Vagina (tissue), 2 donors: ENCODE measurements around the gene RABEP2. TPM values are rescaled to one million over a fixed set of nuclear protein-coding genes. Genes with fewer than 3 reads are reported as not detected.

Experiments used
- DNase-seq, 2 donors: peaks; one replicate each; pipeline ENCODE4 v3.0.0-alpha.2; 2017; ENCODE audit errors: extremely low spot score in 2 of 2
- H3K27ac ChIP-seq: fragments of 200-600 bp; sonication (generic); one replicate; pipeline ENCODE4 v1.5.1; 2019
- H3K27me3 ChIP-seq: fragments of 200-600 bp; sonication (generic); one replicate; pipeline ENCODE4 v1.5.1; 2019
- H3K36me3 ChIP-seq, 2 donors: fragments of 200-600 bp; sonication (generic); one replicate each; pipeline ENCODE4 v1.5.1; 2017 to 2019
- H3K4me1 ChIP-seq: fragments of 200-600 bp; sonication (generic); one replicate; pipeline ENCODE4 v1.5.1; 2019
- H3K4me3 ChIP-seq, 2 donors: fragments of 200-600 bp; sonication (generic); 1 replicate in 1 of 2; 2 replicates in 1 of 2; pipeline ENCODE4 v1.5.1; 2016 to 2019
- H3K9me3 ChIP-seq: fragments of 200-600 bp; sonication (generic); one replicate; pipeline ENCODE4 v1.5.1; 2019
- CTCF ChIP-seq, 3 experiments: fragments of 450-650 bp in 2 of 3; fragments of 200-600 bp in 1 of 3; sonication (generic) in 1 of 3; IDR thresholded peaks; one replicate each; pipeline ENCODE4 v1.5.1; 2017 to 2019; ENCODE audit warnings: antibody characterized with exemption in 3 of 3, mild to moderate bottlenecking in 2 of 3, moderate library complexity in 2 of 3
- POLR2A ChIP-seq, 2 donors: fragments of 450-650 bp; IDR thresholded peaks; one replicate each; pipeline ENCODE4 v1.6.1; 2017; ENCODE audit warnings: antibody characterized with exemption in 2 of 2, mild to moderate bottlenecking in 2 of 2, moderate library complexity in 2 of 2
- POLR2AphosphoS5 ChIP-seq, 2 donors: sonication (generic); formaldehyde crosslinking; IDR thresholded peaks; one replicate each; pipeline ENCODE4 v1.9.0; 2017; ENCODE audit warnings: antibody characterized with exemption in 2 of 2, mild to moderate bottlenecking in 2 of 2, low read depth in 1 of 2; ENCODE audit not compliant: insufficient read depth in 1 of 2
- intact Hi-C: fragments of 100-400 bp; cut with DNase I; formaldehyde crosslinking; loops from one replicate; pipeline ENCODE4 v1.15.1; 2023
- total RNA-seq: library from RNA; depleted of rRNA; stranded (reverse); fragments of >200 nt; gene quantifications from one replicate; pipeline ENCODE4 v1.2.3, GENCODE V29; 2016

The RABEP2 gene
- total RNA-seq, 1 donor from 2014 or later, result 44.7 TPM

GRCh38 chr16:28918698-28919097 lies 6.3 kb downstream of the RABEP2 start:
- intact Hi-C loops, result no loop called here
- Histone ChIP-seq H3K9me3 (no peaks in the 10 kb centered on the region), H3K36me3 (peaks cover 0 to 25% of the 10 kb centered on the region in 2 donors), H3K4me3 (no peak overlapping the region), H3K27me3 (no peaks in the 10 kb centered on the region), H3K27ac (no peak overlapping the region), H3K4me1 (peaks cover 2% of the 10 kb centered on the region)
- TF ChIP-seq CTCF (IDR thresholded peaks at IDR 0.05) (no peak), POLR2A (IDR thresholded peaks at IDR 0.05) (no peak), POLR2AphosphoS5 (IDR thresholded peaks at IDR 0.05; ENCODE audit: insufficient read depth in 1 of 2, low read depth in 1 of 2) (no peak)
- no peak for DNase-seq

- Histone ChIP-seq H3K27ac (no peak overlapping the region), H3K4me1 (no peaks in the 10 kb centered on the region), H3K4me3 (no peak overlapping the region), H3K27me3 (no peaks in the 10 kb centered on the region), H3K36me3 (peaks cover 0 to 25% of the 10 kb centered on the region in 2 donors), H3K9me3 (no peaks in the 10 kb centered on the region)
- DNase-seq, result no peak
- TF ChIP-seq POLR2AphosphoS5 (IDR thresholded peaks at IDR 0.05; ENCODE audit: insufficient read depth in 1 of 2, low read depth in 1 of 2) (no peak), CTCF (IDR thresholded peaks at IDR 0.05) (no peak), POLR2A (IDR thresholded peaks at IDR 0.05) (no peak)
- intact Hi-C loops, result no loop called here
Measured at GRCh38 chr16:28917095-28917494, 7.9 kb downstream of the RABEP2 start.

GRCh38 chr16:28915181-28915580 lies 9.9 kb downstream of the RABEP2 start:
- no peak for DNase-seq
- intact Hi-C loops, result no loop called here
- peaks cover 0 to 34% of the 10 kb centered on the region in 2 donors for H3K36me3 ChIP-seq
- H3K4me1 ChIP-seq, result no peaks in the 10 kb centered on the region
- H3K9me3 ChIP-seq, result no peaks in the 10 kb centered on the region
- H3K4me3 ChIP-seq, result no peak overlapping the region
- no peaks in the 10 kb centered on the region for H3K27me3 ChIP-seq
- no peak overlapping the region for H3K27ac ChIP-seq
- no peak for TF ChIP-seq POLR2AphosphoS5 (IDR thresholded peaks at IDR 0.05; ENCODE audit: insufficient read depth in 1 of 2, low read depth in 1 of 2)
- no peak for TF ChIP-seq POLR2A (IDR thresholded peaks at IDR 0.05)
- TF ChIP-seq CTCF (IDR thresholded peaks at IDR 0.05), result no peak

GRCh38 chr16:28913946-28914724 lies 10.9 kb downstream of the RABEP2 start:
- intact Hi-C loops, result no loop called here
- Histone ChIP-seq H3K27ac (no peak overlapping the region), H3K4me3 (no peak overlapping the region), H3K9me3 (no peaks in the 10 kb centered on the region), H3K36me3 (peaks cover 0 to 30% of the 10 kb centered on the region in 2 donors), H3K27me3 (no peaks in the 10 kb centered on the region), H3K4me1 (no peaks in the 10 kb centered on the region)
- DNase-seq, result no peak
- TF ChIP-seq POLR2AphosphoS5 (IDR thresholded peaks at IDR 0.05; ENCODE audit: insufficient read depth in 1 of 2, low read depth in 1 of 2) (no peak), CTCF (IDR thresholded peaks at IDR 0.05) (no peak), POLR2A (IDR thresholded peaks at IDR 0.05) (no peak)

GRCh38 chr16:28912558-28912957 lies 12.5 kb downstream of the RABEP2 start:
- Histone ChIP-seq H3K36me3 (peaks cover 0 to 37% of the 10 kb centered on the region in 2 donors), H3K27ac (no peak overlapping the region), H3K4me1 (no peaks in the 10 kb centered on the region), H3K27me3 (no peaks in the 10 kb centered on the region), H3K9me3 (no peaks in the 10 kb centered on the region), H3K4me3 (no peak overlapping the region)
- intact Hi-C loops, result no loop called here
- DNase-seq, result no peak
- TF ChIP-seq POLR2AphosphoS5 (IDR thresholded peaks at IDR 0.05; ENCODE audit: insufficient read depth in 1 of 2, low read depth in 1 of 2) (no peak), CTCF (IDR thresholded peaks at IDR 0.05) (no peak), POLR2A (IDR thresholded peaks at IDR 0.05) (no peak)
